OCI-LY3 (cell line): Measurements from ENCODE around the gene MGA.
A peak's percentile ranks its signal among the peaks of the same experiment; 100 is the strongest.

Experiments used
- H2AFZ ChIP-seq: fragments of 200-600, 300-600 bp; shearing (Covaris generic); 2 replicates; pipeline ENCODE4 v1.6.0; 2014; ENCODE audit warnings: antibody characterized with exemption, low read depth, low read length
- H3K27ac ChIP-seq: fragments of 200-600, 300-600 bp; sonication (generic); 2 replicates; pipeline ENCODE4 v1.5.1; 2014; ENCODE audit warnings: mild to moderate bottlenecking, low read length, moderate library complexity, mixed read lengths
- H3K27me3 ChIP-seq: fragments of 200-600, 300-600 bp; sonication (generic); 2 replicates; pipeline ENCODE4 v1.6.1; 2014; ENCODE audit warnings: low read depth, low read length, mixed read lengths
- H3K36me3 ChIP-seq: fragments of 200-600, 300-600 bp; sonication (generic); replicated peaks from 2 replicates; pipeline ENCODE3; 2014; ENCODE audit warnings: low read depth, low read length, mixed read lengths
- H3K4me1 ChIP-seq: fragments of 300-600, 200-600 bp; sonication (generic); 2 replicates; pipeline ENCODE4 v1.6.1; 2014; ENCODE audit warnings: low read length, mixed read lengths
- H3K4me2 ChIP-seq: fragments of 200-600, 300-600 bp; sonication (generic); 2 replicates; pipeline ENCODE4 v1.6.1; 2014; ENCODE audit warnings: low read length, mixed read lengths
- H3K4me3 ChIP-seq: fragments of 300-600, 200-600 bp; sonication (generic); 2 replicates; pipeline ENCODE4 v1.5.1; 2014; ENCODE audit warnings: antibody characterized with exemption, mild to moderate bottlenecking, low read length, moderate library complexity
- H3K79me2 ChIP-seq: fragments of 300-600, 200-600 bp; shearing (Covaris generic); 2 replicates; pipeline ENCODE4 v1.6.1; 2014; ENCODE audit warnings: mild to moderate bottlenecking, low read length, mixed read lengths
- H3K9ac ChIP-seq: fragments of 300-600, 200-600 bp; shearing (Covaris generic); 2 replicates; pipeline ENCODE4 v1.6.0; 2014; ENCODE audit warnings: mild to moderate bottlenecking, low read length, moderate library complexity
- H3K9me3 ChIP-seq: fragments of 200-600, 300-600 bp; shearing (Covaris generic); 2 replicates; pipeline ENCODE4 v1.6.1; 2014; ENCODE audit warnings: low read length, mixed read lengths; ENCODE audit not compliant: insufficient read depth
- H4K20me1 ChIP-seq: fragments of 200-600, 300-600 bp; sonication (generic); 2 replicates; pipeline ENCODE4 v1.6.1; 2016; ENCODE audit warnings: low read length, mixed read lengths; ENCODE audit not compliant: insufficient read depth
- EZH2phosphoT487 ChIP-seq: fragments of 200-600 bp; shearing (Covaris generic); IDR thresholded peaks from 2 replicates; pipeline ENCODE4 v1.6.1; 2018; ENCODE audit warnings: antibody characterized with exemption, mixed run types, low read depth
- TF ChIP-seq, protein P1 (sequence below): fragments of 200-600, 300-600 bp; sonication (generic); IDR thresholded peaks from 2 replicates; pipeline ENCODE4 v1.5.1; 2014; ENCODE audit warnings: antibody characterized with exemption, low read length, low read depth

The MGA gene

DNA sequence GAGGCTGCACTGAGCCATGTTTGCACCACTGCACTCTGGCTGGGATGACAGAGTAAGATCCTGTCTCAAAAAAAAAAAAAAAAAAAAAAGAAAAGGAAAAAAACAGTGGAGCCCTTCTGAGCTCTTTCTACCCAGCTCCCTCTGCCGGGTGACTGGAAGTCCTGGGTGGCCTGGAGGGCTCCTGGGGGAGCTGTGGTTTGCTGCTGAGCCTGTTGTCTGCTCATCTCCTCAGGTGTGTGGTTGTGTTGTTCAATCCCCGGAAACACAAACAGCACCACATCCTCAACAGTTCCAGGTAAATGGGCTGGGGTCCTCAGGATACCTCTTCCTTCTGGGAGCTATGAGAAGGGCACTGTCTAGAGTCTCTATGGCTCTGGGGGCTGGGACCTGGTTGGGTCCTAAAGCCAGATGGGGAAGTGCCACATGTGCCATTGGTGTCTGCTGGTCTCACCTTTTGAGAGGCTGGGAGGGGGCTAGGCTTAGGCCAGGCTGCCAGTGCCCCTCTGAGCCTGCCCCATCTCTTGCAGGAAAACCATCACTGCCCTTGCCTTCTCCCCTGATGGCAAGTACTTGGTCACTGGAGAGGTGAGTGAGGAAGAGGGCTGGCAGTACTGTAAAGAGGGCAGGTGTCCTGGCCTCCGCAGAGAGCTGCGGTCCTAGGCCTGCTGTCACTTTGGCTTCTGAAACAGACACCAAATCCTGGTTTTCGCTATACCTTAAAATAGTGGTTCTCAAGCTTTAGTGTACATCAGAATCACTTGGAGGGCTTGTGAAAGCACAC lies 150.6 kb downstream of the MGA start:
- Histone ChIP-seq H3K9me3 (no peaks in the 10 kb centered on the region), H3K4me3 (no peak overlapping the region), H3K4me1 (no peaks in the 10 kb centered on the region), H2AFZ (no peak overlapping the region), H3K79me2 (no peaks in the 10 kb centered on the region), H3K4me2 (no peak overlapping the region), H3K27me3 (no peaks in the 10 kb centered on the region), H3K9ac (no peak overlapping the region), H4K20me1 (no peaks in the 10 kb centered on the region), H3K27ac (no peak overlapping the region), H3K36me3 (peaks cover 4% of the 10 kb centered on the region)
- TF ChIP-seq, protein P1, sequence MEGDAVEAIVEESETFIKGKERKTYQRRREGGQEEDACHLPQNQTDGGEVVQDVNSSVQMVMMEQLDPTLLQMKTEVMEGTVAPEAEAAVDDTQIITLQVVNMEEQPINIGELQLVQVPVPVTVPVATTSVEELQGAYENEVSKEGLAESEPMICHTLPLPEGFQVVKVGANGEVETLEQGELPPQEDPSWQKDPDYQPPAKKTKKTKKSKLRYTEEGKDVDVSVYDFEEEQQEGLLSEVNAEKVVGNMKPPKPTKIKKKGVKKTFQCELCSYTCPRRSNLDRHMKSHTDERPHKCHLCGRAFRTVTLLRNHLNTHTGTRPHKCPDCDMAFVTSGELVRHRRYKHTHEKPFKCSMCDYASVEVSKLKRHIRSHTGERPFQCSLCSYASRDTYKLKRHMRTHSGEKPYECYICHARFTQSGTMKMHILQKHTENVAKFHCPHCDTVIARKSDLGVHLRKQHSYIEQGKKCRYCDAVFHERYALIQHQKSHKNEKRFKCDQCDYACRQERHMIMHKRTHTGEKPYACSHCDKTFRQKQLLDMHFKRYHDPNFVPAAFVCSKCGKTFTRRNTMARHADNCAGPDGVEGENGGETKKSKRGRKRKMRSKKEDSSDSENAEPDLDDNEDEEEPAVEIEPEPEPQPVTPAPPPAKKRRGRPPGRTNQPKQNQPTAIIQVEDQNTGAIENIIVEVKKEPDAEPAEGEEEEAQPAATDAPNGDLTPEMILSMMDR: no peak
- TF ChIP-seq EZH2phosphoT487: no peak

DNA sequence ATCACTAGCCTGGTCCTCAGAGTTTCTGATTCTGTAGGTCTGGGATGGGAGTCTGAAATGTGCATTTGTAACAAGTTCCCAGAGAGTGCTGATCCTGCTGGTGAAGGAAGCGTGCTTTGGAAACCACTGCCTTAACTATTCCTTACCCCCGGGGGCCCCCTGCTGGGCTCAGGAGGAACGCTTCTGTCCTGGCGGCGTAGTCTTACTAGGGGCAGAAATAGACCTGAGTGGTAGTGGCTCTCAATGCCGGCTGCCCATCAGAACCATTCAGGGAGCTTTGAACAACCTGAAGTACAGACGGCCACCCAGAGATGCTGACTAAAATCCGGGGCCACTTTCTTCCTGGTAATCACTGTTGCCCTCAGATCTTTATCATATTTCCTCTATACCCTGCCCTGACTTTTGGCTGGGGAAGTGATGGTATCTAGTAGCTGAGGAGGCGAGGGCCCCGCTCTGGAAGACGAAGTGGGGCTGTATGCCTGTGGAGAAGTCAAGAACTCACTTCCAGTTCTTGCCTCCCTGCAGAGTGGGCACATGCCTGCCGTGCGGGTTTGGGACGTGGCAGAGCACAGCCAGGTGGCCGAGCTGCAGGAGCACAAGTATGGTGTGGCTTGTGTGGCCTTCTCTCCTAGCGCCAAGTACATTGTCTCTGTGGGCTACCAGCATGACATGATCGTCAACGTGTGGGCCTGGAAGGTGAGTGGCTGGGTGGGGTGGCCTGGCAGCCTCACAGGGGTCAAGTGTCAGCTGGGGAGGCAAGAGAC lies 151.4 kb downstream of the MGA start:
- Histone ChIP-seq H3K9ac (no peak overlapping the region), H3K79me2 (no peaks in the 10 kb centered on the region), H2AFZ (no peak overlapping the region), H3K4me2 (no peak overlapping the region), H3K27ac (no peak overlapping the region), H3K9me3 (no peaks in the 10 kb centered on the region), H3K4me3 (no peak overlapping the region), H4K20me1 (no peaks in the 10 kb centered on the region), H3K36me3 (peaks cover 6% of the 10 kb centered on the region), H3K27me3 (no peaks in the 10 kb centered on the region), H3K4me1 (no peaks in the 10 kb centered on the region)
- TF ChIP-seq, protein P1: peak; percentile 87
- TF ChIP-seq EZH2phosphoT487: no peak

DNA sequence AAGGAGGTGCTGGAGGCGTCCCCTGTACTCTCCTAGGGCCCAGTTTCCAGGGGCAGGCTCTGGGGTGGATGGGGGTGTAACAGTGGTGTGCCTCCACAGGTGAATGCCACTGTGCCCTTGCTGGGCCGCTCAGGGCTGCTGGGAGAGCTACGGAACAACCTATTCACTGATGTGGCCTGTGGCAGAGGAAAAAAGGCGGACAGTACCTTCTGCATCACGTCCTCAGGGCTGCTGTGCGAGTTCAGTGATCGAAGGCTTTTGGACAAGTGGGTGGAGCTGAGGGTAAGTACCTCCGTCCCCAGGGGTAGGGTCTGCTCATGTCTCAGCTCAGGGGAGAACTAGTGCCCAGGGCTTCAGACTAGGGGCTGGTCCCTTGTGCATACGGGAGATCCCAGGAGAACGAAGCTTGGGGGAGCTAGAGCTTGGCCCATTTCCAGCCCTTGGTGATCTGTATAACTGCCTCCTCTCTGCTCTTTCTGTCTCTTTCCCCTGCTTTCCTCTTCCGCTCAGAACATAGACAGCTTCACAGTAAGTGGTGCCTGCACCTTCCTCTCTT lies 152.7 kb downstream of the MGA start:
- H3K4me2 ChIP-seq: no peak overlapping the region
- H4K20me1 ChIP-seq: no peaks in the 10 kb centered on the region
- H3K27ac ChIP-seq: no peak overlapping the region
- no peaks in the 10 kb centered on the region for H3K4me1 ChIP-seq
- no peaks in the 10 kb centered on the region for H3K79me2 ChIP-seq
- H3K27me3 ChIP-seq: no peaks in the 10 kb centered on the region
- H2AFZ ChIP-seq: no peak overlapping the region
- TF ChIP-seq, protein P1: no peak
- TF ChIP-seq EZH2phosphoT487: no peak
- H3K9ac ChIP-seq: no peak overlapping the region
- no peaks in the 10 kb centered on the region for H3K9me3 ChIP-seq
- peaks cover 6% of the 10 kb centered on the region for H3K36me3 ChIP-seq
- no peak overlapping the region for H3K4me3 ChIP-seq

DNA sequence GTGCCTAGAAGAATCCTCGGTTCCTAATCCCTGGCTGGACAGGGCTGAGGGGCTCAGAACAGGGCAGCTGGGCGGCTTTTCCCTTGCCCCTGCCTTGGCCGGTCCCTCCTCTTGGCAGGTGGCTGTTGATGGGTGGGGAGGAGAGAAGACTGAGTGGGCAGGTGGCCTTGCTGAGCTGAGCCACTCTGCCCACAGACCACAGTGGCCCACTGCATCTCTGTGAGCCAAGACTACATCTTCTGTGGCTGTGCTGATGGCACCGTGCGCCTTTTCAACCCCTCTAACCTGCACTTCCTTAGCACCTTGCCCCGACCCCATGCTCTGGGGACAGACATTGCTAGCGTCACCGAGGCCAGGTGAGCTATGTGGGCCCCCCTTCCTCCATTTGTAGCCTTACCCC lies 153.2 kb downstream of the MGA start:
- no peaks in the 10 kb centered on the region for H4K20me1 ChIP-seq
- TF ChIP-seq EZH2phosphoT487: no peak
- TF ChIP-seq, protein P1: no peak
- no peak overlapping the region for H3K27ac ChIP-seq
- no peaks in the 10 kb centered on the region for H3K27me3 ChIP-seq
- H3K4me1 ChIP-seq: no peaks in the 10 kb centered on the region
- no peak overlapping the region for H3K9ac ChIP-seq
- H3K4me3 ChIP-seq: no peak overlapping the region
- no peaks in the 10 kb centered on the region for H3K79me2 ChIP-seq
- no peaks in the 10 kb centered on the region for H3K9me3 ChIP-seq
- no peak overlapping the region for H2AFZ ChIP-seq
- peaks cover 6% of the 10 kb centered on the region for H3K36me3 ChIP-seq
- no peak overlapping the region for H3K4me2 ChIP-seq
